ENCODE data around the gene LANCL3.
"Not testable (repeated sequence)": the region's sequence is repeated elsewhere in the genome, so short reads cannot be mapped to it uniquely, and the experiment has no call there.

Gene LANCL3

GRCh38 chrX:37571426-37572107 lies at the start of gene LANCL3:
Gene LANCL3, plus strand, starts transcription at chrX:37571661. Its CDS starts 210 bp downstream, at chrX:37571871.
- Histone ChIP-seq H3K4me3 (ENCODE audit: low read depth in 1 of 2, low read length in 2 of 2) (peak within 1 kb of the TSS; percentile 45 to 46), H3K9ac (ENCODE audit: low read depth in 1 of 2, low read length in 2 of 2) (peak within 1 kb of the TSS in 1 of 2 donors; percentile 10)
- H3K27me3 ChIP-seq (ENCODE audit: control insufficient read depth in 1 of 2, insufficient read depth in 2 of 2, low read length in 2 of 2); H3K27ac ChIP-seq (ENCODE audit: low read depth, low read length); H3K4me1 ChIP-seq (ENCODE audit: control insufficient read depth in 1 of 2, insufficient read depth in 2 of 2, low read length in 2 of 2); H3K9me3 ChIP-seq (ENCODE audit: control insufficient read depth in 1 of 2, low read length in 2 of 2); H3K36me3 ChIP-seq (ENCODE audit: control insufficient read depth in 1 of 2, insufficient read depth in 2 of 2, low read length in 2 of 2): not testable (repeated sequence)

- not testable (repeated sequence) for H3K27ac ChIP-seq (ENCODE audit: low read depth, low read length); H3K27me3 ChIP-seq (ENCODE audit: control insufficient read depth in 1 of 2, insufficient read depth in 2 of 2, low read length in 2 of 2); H3K9me3 ChIP-seq (ENCODE audit: control insufficient read depth in 1 of 2, low read length in 2 of 2); H3K4me3 ChIP-seq (ENCODE audit: low read depth in 1 of 2, low read length in 2 of 2); H3K9ac ChIP-seq (ENCODE audit: low read depth in 1 of 2, low read length in 2 of 2); H3K4me1 ChIP-seq (ENCODE audit: control insufficient read depth in 1 of 2, insufficient read depth in 2 of 2, low read length in 2 of 2); H3K36me3 ChIP-seq (ENCODE audit: control insufficient read depth in 1 of 2, insufficient read depth in 2 of 2, low read length in 2 of 2)
Observed at GRCh38 chrX:37523673-37524072, 47.8 kb upstream of the LANCL3 start.

- H3K27ac ChIP-seq (ENCODE audit: low read depth, low read length) = no peak overlapping the region
- H3K27me3 ChIP-seq (ENCODE audit: control insufficient read depth in 1 of 2, insufficient read depth in 2 of 2, low read length in 2 of 2) = no peaks in the 10 kb centered on the region
- H3K4me3 ChIP-seq (ENCODE audit: low read depth in 1 of 2, low read length in 2 of 2) = no peak overlapping the region
- H3K9me3 ChIP-seq (ENCODE audit: control insufficient read depth in 1 of 2, low read length in 2 of 2) = no peaks in the 10 kb centered on the region
- no peaks in the 10 kb centered on the region for H3K4me1 ChIP-seq (ENCODE audit: control insufficient read depth in 1 of 2, insufficient read depth in 2 of 2, low read length in 2 of 2)
- H3K36me3 ChIP-seq (ENCODE audit: control insufficient read depth in 1 of 2, insufficient read depth in 2 of 2, low read length in 2 of 2) = no peaks in the 10 kb centered on the region
- H3K9ac ChIP-seq (ENCODE audit: low read depth in 1 of 2, low read length in 2 of 2) = no peak overlapping the region
Observed at GRCh38 chrX:37541991-37542390, 29.5 kb upstream of the LANCL3 start.

GRCh38 chrX:37542791-37543190 lies 28.7 kb upstream of the LANCL3 start:
- H3K27ac ChIP-seq (ENCODE audit: low read depth, low read length) = no peak overlapping the region
- H3K4me1 ChIP-seq (ENCODE audit: control insufficient read depth in 1 of 2, insufficient read depth in 2 of 2, low read length in 2 of 2) = no peaks in the 10 kb centered on the region
- no peaks in the 10 kb centered on the region for H3K36me3 ChIP-seq (ENCODE audit: control insufficient read depth in 1 of 2, insufficient read depth in 2 of 2, low read length in 2 of 2)
- H3K9me3 ChIP-seq (ENCODE audit: control insufficient read depth in 1 of 2, low read length in 2 of 2) = no peaks in the 10 kb centered on the region
- H3K27me3 ChIP-seq (ENCODE audit: control insufficient read depth in 1 of 2, insufficient read depth in 2 of 2, low read length in 2 of 2) = no peaks in the 10 kb centered on the region
- no peak overlapping the region for H3K9ac ChIP-seq (ENCODE audit: low read depth in 1 of 2, low read length in 2 of 2)
- H3K4me3 ChIP-seq (ENCODE audit: low read depth in 1 of 2, low read length in 2 of 2) = no peak overlapping the region

- H3K9ac ChIP-seq (ENCODE audit: low read depth in 1 of 2, low read length in 2 of 2) = no peak overlapping the region
- no peaks in the 10 kb centered on the region for H3K4me1 ChIP-seq (ENCODE audit: control insufficient read depth in 1 of 2, insufficient read depth in 2 of 2, low read length in 2 of 2)
- no peaks in the 10 kb centered on the region for H3K36me3 ChIP-seq (ENCODE audit: control insufficient read depth in 1 of 2, insufficient read depth in 2 of 2, low read length in 2 of 2)
- no peak overlapping the region for H3K27ac ChIP-seq (ENCODE audit: low read depth, low read length)
- no peak overlapping the region for H3K4me3 ChIP-seq (ENCODE audit: low read depth in 1 of 2, low read length in 2 of 2)
- no peaks in the 10 kb centered on the region for H3K9me3 ChIP-seq (ENCODE audit: control insufficient read depth in 1 of 2, low read length in 2 of 2)
- H3K27me3 ChIP-seq (ENCODE audit: control insufficient read depth in 1 of 2, insufficient read depth in 2 of 2, low read length in 2 of 2) = no peaks in the 10 kb centered on the region
Observed at GRCh38 chrX:37543324-37543723, 28.1 kb upstream of the LANCL3 start.

GRCh38 chrX:37544531-37544930 lies 26.9 kb upstream of the LANCL3 start:
- not testable (repeated sequence) for H3K27ac ChIP-seq (ENCODE audit: low read depth, low read length); H3K4me1 ChIP-seq (ENCODE audit: control insufficient read depth in 1 of 2, insufficient read depth in 2 of 2, low read length in 2 of 2); H3K27me3 ChIP-seq (ENCODE audit: control insufficient read depth in 1 of 2, insufficient read depth in 2 of 2, low read length in 2 of 2); H3K9me3 ChIP-seq (ENCODE audit: control insufficient read depth in 1 of 2, low read length in 2 of 2); H3K9ac ChIP-seq (ENCODE audit: low read depth in 1 of 2, low read length in 2 of 2); H3K36me3 ChIP-seq (ENCODE audit: control insufficient read depth in 1 of 2, insufficient read depth in 2 of 2, low read length in 2 of 2); H3K4me3 ChIP-seq (ENCODE audit: low read depth in 1 of 2, low read length in 2 of 2)

GRCh38 chrX:37545066-37545465 lies 26.4 kb upstream of the LANCL3 start:
- Histone ChIP-seq H3K4me3 (ENCODE audit: low read depth in 1 of 2, low read length in 2 of 2) (no peak overlapping the region), H3K4me1 (ENCODE audit: control insufficient read depth in 1 of 2, insufficient read depth in 2 of 2, low read length in 2 of 2) (no peaks in the 10 kb centered on the region), H3K9me3 (ENCODE audit: control insufficient read depth in 1 of 2, low read length in 2 of 2) (no peaks in the 10 kb centered on the region), H3K36me3 (ENCODE audit: control insufficient read depth in 1 of 2, insufficient read depth in 2 of 2, low read length in 2 of 2) (no peaks in the 10 kb centered on the region), H3K27me3 (ENCODE audit: control insufficient read depth in 1 of 2, insufficient read depth in 2 of 2, low read length in 2 of 2) (no peaks in the 10 kb centered on the region), H3K27ac (ENCODE audit: low read depth, low read length) (no peak overlapping the region), H3K9ac (ENCODE audit: low read depth in 1 of 2, low read length in 2 of 2) (no peak overlapping the region)

- H3K27ac ChIP-seq (ENCODE audit: low read depth, low read length); H3K9ac ChIP-seq (ENCODE audit: low read depth in 1 of 2, low read length in 2 of 2); H3K27me3 ChIP-seq (ENCODE audit: control insufficient read depth in 1 of 2, insufficient read depth in 2 of 2, low read length in 2 of 2); H3K9me3 ChIP-seq (ENCODE audit: control insufficient read depth in 1 of 2, low read length in 2 of 2); H3K4me3 ChIP-seq (ENCODE audit: low read depth in 1 of 2, low read length in 2 of 2); H3K4me1 ChIP-seq (ENCODE audit: control insufficient read depth in 1 of 2, insufficient read depth in 2 of 2, low read length in 2 of 2); H3K36me3 ChIP-seq (ENCODE audit: control insufficient read depth in 1 of 2, insufficient read depth in 2 of 2, low read length in 2 of 2): not testable (repeated sequence)
Observed at GRCh38 chrX:37549619-37550018, 21.8 kb upstream of the LANCL3 start.

GRCh38 chrX:37553476-37553875 lies 18.0 kb upstream of the LANCL3 start:
- H3K9ac ChIP-seq (ENCODE audit: low read depth in 1 of 2, low read length in 2 of 2) = no peak overlapping the region
- no peaks in the 10 kb centered on the region for H3K9me3 ChIP-seq (ENCODE audit: control insufficient read depth in 1 of 2, low read length in 2 of 2)
- no peak overlapping the region for H3K4me3 ChIP-seq (ENCODE audit: low read depth in 1 of 2, low read length in 2 of 2)
- H3K36me3 ChIP-seq (ENCODE audit: control insufficient read depth in 1 of 2, insufficient read depth in 2 of 2, low read length in 2 of 2) = no peaks in the 10 kb centered on the region
- H3K27me3 ChIP-seq (ENCODE audit: control insufficient read depth in 1 of 2, insufficient read depth in 2 of 2, low read length in 2 of 2) = no peaks in the 10 kb centered on the region
- no peaks in the 10 kb centered on the region for H3K4me1 ChIP-seq (ENCODE audit: control insufficient read depth in 1 of 2, insufficient read depth in 2 of 2, low read length in 2 of 2)
- H3K27ac ChIP-seq (ENCODE audit: low read depth, low read length) = no peak overlapping the region

GRCh38 chrX:37565254-37565653 lies 6.2 kb upstream of the LANCL3 start:
- not testable (repeated sequence) for H3K27me3 ChIP-seq (ENCODE audit: control insufficient read depth in 1 of 2, insufficient read depth in 2 of 2, low read length in 2 of 2); H3K9ac ChIP-seq (ENCODE audit: low read depth in 1 of 2, low read length in 2 of 2)

GRCh38 chrX:37570349-37570748 lies 1.1 kb upstream of the LANCL3 start:
- H3K27me3 ChIP-seq (ENCODE audit: control insufficient read depth in 1 of 2, insufficient read depth in 2 of 2, low read length in 2 of 2); H3K9me3 ChIP-seq (ENCODE audit: control insufficient read depth in 1 of 2, low read length in 2 of 2); H3K9ac ChIP-seq (ENCODE audit: low read depth in 1 of 2, low read length in 2 of 2); H3K27ac ChIP-seq (ENCODE audit: low read depth, low read length); H3K36me3 ChIP-seq (ENCODE audit: control insufficient read depth in 1 of 2, insufficient read depth in 2 of 2, low read length in 2 of 2); H3K4me1 ChIP-seq (ENCODE audit: control insufficient read depth in 1 of 2, insufficient read depth in 2 of 2, low read length in 2 of 2); H3K4me3 ChIP-seq (ENCODE audit: low read depth in 1 of 2, low read length in 2 of 2): not testable (repeated sequence)

More at GRCh38 chrX:37565254-37565653, 6.2 kb upstream of the LANCL3 start:
- not testable (repeated sequence) for H3K4me1 ChIP-seq (ENCODE audit: control insufficient read depth in 1 of 2, insufficient read depth in 2 of 2, low read length in 2 of 2); H3K36me3 ChIP-seq (ENCODE audit: control insufficient read depth in 1 of 2, insufficient read depth in 2 of 2, low read length in 2 of 2); H3K27ac ChIP-seq (ENCODE audit: low read depth, low read length); H3K4me3 ChIP-seq (ENCODE audit: low read depth in 1 of 2, low read length in 2 of 2); H3K9me3 ChIP-seq (ENCODE audit: control insufficient read depth in 1 of 2, low read length in 2 of 2)
